GM12874 (cell line): ENCODE measurements around the gene MAP3K4.

Source experiments
- TF ChIP-seq, protein P1 (sequence below): IDR thresholded peaks from 2 replicates; pipeline ENCODE4 v1.5.1; 2011; ENCODE audit warnings: low read depth, mild to moderate bottlenecking, control low read depth, low read length, moderate library complexity; ENCODE audit not compliant: insufficient read depth

Gene MAP3K4

DNA sequence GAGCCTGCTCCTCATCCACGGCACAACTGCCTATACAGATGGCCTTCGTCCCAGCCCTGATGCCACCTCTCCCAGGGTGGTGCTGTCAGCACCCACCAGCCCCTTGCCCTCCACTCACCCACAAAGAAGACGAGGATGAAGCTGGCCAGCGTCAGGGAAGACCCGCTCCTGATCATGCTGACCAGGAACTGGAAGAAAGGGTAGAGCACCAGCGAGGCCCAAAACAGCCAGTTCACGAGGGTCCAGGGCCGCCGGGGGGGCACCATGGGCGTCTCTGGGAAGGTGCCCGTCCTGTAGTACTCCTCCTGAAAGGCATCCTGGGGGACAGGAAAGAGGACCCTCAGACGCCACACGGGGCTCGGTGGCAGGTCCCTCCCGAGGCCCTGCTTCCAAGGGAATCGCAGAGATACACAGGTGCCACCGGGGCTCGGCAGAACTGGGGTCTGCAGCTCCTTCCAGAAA, 147.8 kb downstream of the MAP3K4 start:
- TF ChIP-seq, protein P1, sequence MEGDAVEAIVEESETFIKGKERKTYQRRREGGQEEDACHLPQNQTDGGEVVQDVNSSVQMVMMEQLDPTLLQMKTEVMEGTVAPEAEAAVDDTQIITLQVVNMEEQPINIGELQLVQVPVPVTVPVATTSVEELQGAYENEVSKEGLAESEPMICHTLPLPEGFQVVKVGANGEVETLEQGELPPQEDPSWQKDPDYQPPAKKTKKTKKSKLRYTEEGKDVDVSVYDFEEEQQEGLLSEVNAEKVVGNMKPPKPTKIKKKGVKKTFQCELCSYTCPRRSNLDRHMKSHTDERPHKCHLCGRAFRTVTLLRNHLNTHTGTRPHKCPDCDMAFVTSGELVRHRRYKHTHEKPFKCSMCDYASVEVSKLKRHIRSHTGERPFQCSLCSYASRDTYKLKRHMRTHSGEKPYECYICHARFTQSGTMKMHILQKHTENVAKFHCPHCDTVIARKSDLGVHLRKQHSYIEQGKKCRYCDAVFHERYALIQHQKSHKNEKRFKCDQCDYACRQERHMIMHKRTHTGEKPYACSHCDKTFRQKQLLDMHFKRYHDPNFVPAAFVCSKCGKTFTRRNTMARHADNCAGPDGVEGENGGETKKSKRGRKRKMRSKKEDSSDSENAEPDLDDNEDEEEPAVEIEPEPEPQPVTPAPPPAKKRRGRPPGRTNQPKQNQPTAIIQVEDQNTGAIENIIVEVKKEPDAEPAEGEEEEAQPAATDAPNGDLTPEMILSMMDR: no peak

- TF ChIP-seq, protein P1: no peak
Observed at GRCh38 chr6:161139766-161140553, 148.4 kb downstream of the MAP3K4 start.

DNA sequence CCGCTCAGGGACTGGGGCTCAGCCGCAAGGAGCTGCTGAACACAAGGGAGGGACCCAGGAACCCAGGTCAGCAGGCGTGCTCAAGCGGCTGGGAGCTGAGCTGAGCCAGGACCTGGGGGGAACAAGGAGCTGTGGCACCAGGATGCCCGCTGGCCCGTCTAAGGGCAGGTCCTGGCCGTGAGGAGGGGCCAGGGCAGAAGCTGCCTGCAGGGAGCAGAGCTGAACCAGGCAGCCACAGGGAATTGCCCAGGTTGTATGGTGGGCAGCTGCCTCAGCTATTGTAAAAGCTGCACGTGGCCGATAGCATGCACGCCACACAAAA, 148.9 kb downstream of the MAP3K4 start:
- TF ChIP-seq, protein P1: no peak

DNA sequence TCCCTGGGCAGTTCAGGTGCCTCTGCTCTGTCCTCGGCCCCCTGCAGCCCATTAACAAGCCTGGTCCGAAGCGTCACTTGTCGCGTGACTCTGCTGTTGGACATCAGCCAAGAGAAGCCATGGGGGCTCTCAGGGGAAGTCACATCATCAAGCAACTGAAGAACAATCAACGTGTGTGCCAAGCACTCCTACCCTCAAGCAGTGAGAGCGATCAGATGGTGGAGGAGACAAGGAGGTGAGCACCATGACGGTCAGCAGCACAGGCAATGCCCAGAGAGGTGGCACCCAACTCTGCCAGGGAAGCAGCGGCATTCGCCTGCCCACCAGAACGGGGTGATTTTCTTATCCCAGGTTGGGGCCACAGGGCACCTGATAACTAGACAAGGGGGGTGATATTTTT, 149.6 kb downstream of the MAP3K4 start:
- TF ChIP-seq, protein P1: no peak

GRCh38 chr6:161142957-161143296, 151.4 kb downstream of the MAP3K4 start:
- TF ChIP-seq, protein P1: no peak

GRCh38 chr6:161143663-161144430, 152.3 kb downstream of the MAP3K4 start:
- TF ChIP-seq, protein P1: no peak

DNA sequence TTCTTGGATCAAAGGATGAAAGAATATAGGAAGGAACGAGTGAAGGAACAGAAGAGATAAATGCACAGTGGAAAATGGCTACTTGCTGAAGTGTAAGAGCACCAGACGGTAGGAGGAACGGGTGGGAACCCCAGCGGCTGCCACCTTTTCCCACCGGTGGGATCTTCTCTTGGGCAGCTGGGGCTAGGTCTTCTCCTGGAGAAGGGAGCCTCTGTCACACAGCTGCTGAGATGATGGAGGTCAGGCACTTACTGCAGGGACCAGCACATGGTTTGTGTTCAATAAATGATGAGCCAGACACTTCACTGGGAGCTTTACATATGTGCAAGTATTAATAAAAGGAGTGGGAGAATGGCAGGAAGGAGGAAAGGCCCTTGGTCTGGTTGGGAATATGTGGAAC, 158.6 kb downstream of the MAP3K4 start:
- TF ChIP-seq, protein P1: no peak
